Effector CD4-positive, alpha-beta T cell (primary cell): ENCODE data around the gene C19orf53.

Source experiments
- DNase-seq: peaks from one replicate; pipeline ENCODE4 v3.0.0-alpha.2; 2020

C19orf53 gene

DNA sequence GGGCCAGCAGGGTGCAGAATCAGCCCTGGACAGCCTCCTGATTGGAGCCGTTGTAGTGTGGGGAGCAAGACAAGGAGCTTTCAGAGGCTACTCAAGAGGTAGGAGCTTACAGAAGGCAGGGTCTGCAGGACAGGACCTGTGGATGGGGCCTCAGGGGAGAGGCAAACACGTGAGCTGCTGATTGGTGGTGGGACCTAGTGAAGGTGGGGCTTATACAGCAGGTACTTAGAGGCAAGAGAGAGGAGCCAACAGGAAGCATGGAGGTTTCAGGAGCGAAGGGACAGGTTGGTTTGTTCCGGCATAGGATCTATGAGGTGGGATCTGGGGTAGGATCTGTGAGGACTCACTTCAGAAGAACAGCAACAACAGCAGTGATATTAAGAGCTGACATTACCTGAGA lies 53.4 kb downstream of the C19orf53 start:
- DNase-seq, result no peak
